WTC11 (cell line): ENCODE results near the gene OGFOD1. TPM values are rescaled to one million over a fixed set of nuclear protein-coding genes. Genes with fewer than 3 reads are reported as not detected.

Experiments
- ATAC-seq: fragments of 200-7000 bp; cut with Tn5 transposase; 2 replicates; pipeline ENCODE4 v1.10.0; 2021; ENCODE audit warnings: mild to moderate bottlenecking, moderate library complexity
- CTCF ChIA-PET: fragments of 300-600 bp; sonication (Branson Sonifier 250); formaldehyde crosslinking; loops from one replicate; lab custom pipeline; 2021; ENCODE audit warnings: antibody characterized with exemption; lab: Charles Lee
- POLR2A ChIA-PET: fragments of 350-600 bp; sonication (Branson Sonifier 250); formaldehyde crosslinking; loops from one replicate; lab custom pipeline; 2021; ENCODE audit warnings: antibody characterized with exemption; lab: Charles Lee
- DNase-seq: peaks from one replicate; pipeline ENCODE4 v3.0.0; 2021; ENCODE audit warnings: low spot score
- H3K27ac Mint-ChIP-seq: 2 replicates; pipeline ENCODE4 v1.8.0; 2021; ENCODE audit warnings: mixed read lengths
- H3K27me3 Mint-ChIP-seq: 2 replicates; pipeline ENCODE4 v1.8.0; 2021; ENCODE audit warnings: low read depth, mild to moderate bottlenecking, moderate library complexity, mixed read lengths
- H3K36me3 Mint-ChIP-seq: 2 replicates; pipeline ENCODE4 v1.8.0; 2021; ENCODE audit warnings: mixed read lengths
- H3K4me1 Mint-ChIP-seq: 2 replicates; pipeline ENCODE4 v1.8.0; 2022; ENCODE audit warnings: mixed read lengths
- H3K4me3 Mint-ChIP-seq: 2 replicates; pipeline ENCODE4 v1.8.0; 2021; ENCODE audit warnings: mild to moderate bottlenecking, moderate library complexity, mixed read lengths
- H3K9me3 Mint-ChIP-seq: 2 replicates; pipeline ENCODE4 v1.8.0; 2021; ENCODE audit warnings: mixed read lengths
- CDX4 ChIP-seq: fragments of 250-450 bp; sonication (Bioruptor Pico); IDR thresholded peaks from 2 replicates; pipeline ENCODE4 v1.9.0; 2021; ENCODE audit warnings: moderate library complexity, mild to moderate bottlenecking, inconsistent platforms, borderline replicate concordance
- CREB1 ChIP-seq: sonication (generic); formaldehyde crosslinking; IDR thresholded peaks from 2 replicates; pipeline ENCODE4 v1.8.0; 2023; ENCODE audit warnings: mild to moderate bottlenecking, missing genetic modification reagents
- E2F4 ChIP-seq: sonication (generic); formaldehyde crosslinking; IDR thresholded peaks from 2 replicates; pipeline ENCODE4 v1.8.1; 2022; ENCODE audit warnings: low read depth, mild to moderate bottlenecking, moderate library complexity, missing genetic modification reagents, borderline replicate concordance
- GABPB1 ChIP-seq: sonication (generic); formaldehyde crosslinking; IDR thresholded peaks from 2 replicates; pipeline ENCODE4 v1.8.1; 2023; ENCODE audit warnings: mild to moderate bottlenecking, missing genetic modification reagents
- GRHL2 ChIP-seq: fragments of 250-450 bp; sonication (Bioruptor Pico); IDR thresholded peaks from 2 replicates; pipeline ENCODE4 v1.8.0; 2022; ENCODE audit warnings: mild to moderate bottlenecking, moderate library complexity; ENCODE audit not compliant: insufficient replicate concordance, severe bottlenecking
- HMGA2 ChIP-seq: fragments of 250-450 bp; sonication (Bioruptor Pico); IDR thresholded peaks from 2 replicates; pipeline ENCODE4 v1.4.0; 2021; ENCODE audit warnings: mild to moderate bottlenecking, moderate library complexity
- IRF2 ChIP-seq: sonication (generic); formaldehyde crosslinking; IDR thresholded peaks from 2 replicates; pipeline ENCODE4 v1.8.0; 2022; ENCODE audit warnings: low read depth, missing genetic modification reagents, borderline replicate concordance
- KAT7 ChIP-seq: sonication (generic); formaldehyde crosslinking; IDR thresholded peaks from 2 replicates; pipeline ENCODE4 v1.8.1; 2023; ENCODE audit warnings: missing genetic modification reagents, mild to moderate bottlenecking, borderline replicate concordance
- MYBL2 ChIP-seq: sonication (generic); formaldehyde crosslinking; IDR thresholded peaks from 2 replicates; pipeline ENCODE4 v1.8.1; 2023; ENCODE audit warnings: mild to moderate bottlenecking, moderate library complexity, missing genetic modification reagents
- NFATC4 ChIP-seq: fragments of 250-450 bp; sonication (Bioruptor Pico); IDR thresholded peaks from 2 replicates; pipeline ENCODE4 v1.9.0; 2021; ENCODE audit warnings: mild to moderate bottlenecking
- NFE2L1 ChIP-seq: sonication (generic); formaldehyde crosslinking; IDR thresholded peaks from 2 replicates; pipeline ENCODE4 v1.8.1; 2023; ENCODE audit warnings: missing genetic modification reagents
- NFYB ChIP-seq: sonication (generic); formaldehyde crosslinking; conservative IDR thresholded peaks from 2 replicates; pipeline ENCODE4 v1.8.0; 2022; ENCODE audit warnings: low read depth, missing genetic modification reagents
- NR1H2 ChIP-seq: sonication (generic); formaldehyde crosslinking; IDR thresholded peaks from 2 replicates; pipeline ENCODE4 v1.9.0; 2021; ENCODE audit warnings: mild to moderate bottlenecking, moderate library complexity, missing genetic modification reagents
- NR2C2 ChIP-seq: sonication (generic); formaldehyde crosslinking; IDR thresholded peaks from 2 replicates; pipeline ENCODE4 v1.8.0; 2022; ENCODE audit warnings: mild to moderate bottlenecking, missing genetic modification reagents
- RELA ChIP-seq: sonication (generic); formaldehyde crosslinking; IDR thresholded peaks from 2 replicates; pipeline ENCODE4 v1.8.1; 2022; ENCODE audit warnings: missing genetic modification reagents, mild to moderate bottlenecking, borderline replicate concordance
- RORB ChIP-seq: fragments of 250-450 bp; sonication (Bioruptor Pico); IDR thresholded peaks from 2 replicates; pipeline ENCODE4 v1.9.0; 2021; ENCODE audit warnings: mild to moderate bottlenecking
- SMAD3 ChIP-seq: sonication (generic); formaldehyde crosslinking; IDR thresholded peaks from 2 replicates; pipeline ENCODE4 v1.8.0; 2022; ENCODE audit warnings: missing genetic modification reagents, mild to moderate bottlenecking, borderline replicate concordance
- SOX15 ChIP-seq: fragments of 250-450 bp; sonication (Bioruptor Pico); IDR thresholded peaks from 2 replicates; pipeline ENCODE4 v1.9.0; 2021; ENCODE audit warnings: mild to moderate bottlenecking
- TEAD4 ChIP-seq: sonication (generic); formaldehyde crosslinking; IDR thresholded peaks from 2 replicates; pipeline ENCODE4 v1.8.0; 2022; ENCODE audit warnings: mild to moderate bottlenecking, missing genetic modification reagents
- ZNF138 ChIP-seq: sonication (generic); formaldehyde crosslinking; conservative IDR thresholded peaks from 2 replicates; pipeline ENCODE4 v1.8.1; 2022; ENCODE audit warnings: mild to moderate bottlenecking, moderate library complexity, missing genetic modification reagents
- ZNF219 ChIP-seq: sonication (generic); formaldehyde crosslinking; IDR thresholded peaks from 2 replicates; pipeline ENCODE4 v1.8.0; 2023; ENCODE audit warnings: missing genetic modification reagents, mild to moderate bottlenecking, borderline replicate concordance
- ZNF263 ChIP-seq: sonication (generic); formaldehyde crosslinking; IDR thresholded peaks from 2 replicates; pipeline ENCODE4 v1.8.1; 2022; ENCODE audit warnings: low read depth, mild to moderate bottlenecking, moderate library complexity, missing genetic modification reagents
- total RNA-seq: library from RNA; stranded (reverse); gene quantifications from 3 replicates; pipeline ENCODE4 v1.2.3, GENCODE V29; 2021
- TF ChIP-seq, protein P1 (sequence below): sonication (generic); formaldehyde crosslinking; IDR thresholded peaks from 2 replicates; pipeline ENCODE4 v1.8.1; 2022; ENCODE audit warnings: low read depth, missing genetic modification reagents, borderline replicate concordance
- TF ChIP-seq, protein P2 (sequence below): fragments of 250-450 bp; sonication (Bioruptor Pico); conservative IDR thresholded peaks from 2 replicates; pipeline ENCODE4 v1.9.0; 2021; ENCODE audit warnings: mild to moderate bottlenecking
- TF ChIP-seq, protein P3 (sequence below): sonication (generic); formaldehyde crosslinking; IDR thresholded peaks from 2 replicates; pipeline ENCODE4 v1.8.1; 2023; ENCODE audit warnings: mild to moderate bottlenecking, missing genetic modification reagents
- TF ChIP-seq, protein P4 (sequence below): fragments of 250-450 bp; sonication (Bioruptor Pico); IDR thresholded peaks from 2 replicates; pipeline ENCODE4 v2.1.2; 2022; ENCODE audit warnings: mild to moderate bottlenecking, moderate library complexity

The OGFOD1 gene
- total RNA-seq, 1 experiment from 2014 or later = 50.5 TPM

DNA sequence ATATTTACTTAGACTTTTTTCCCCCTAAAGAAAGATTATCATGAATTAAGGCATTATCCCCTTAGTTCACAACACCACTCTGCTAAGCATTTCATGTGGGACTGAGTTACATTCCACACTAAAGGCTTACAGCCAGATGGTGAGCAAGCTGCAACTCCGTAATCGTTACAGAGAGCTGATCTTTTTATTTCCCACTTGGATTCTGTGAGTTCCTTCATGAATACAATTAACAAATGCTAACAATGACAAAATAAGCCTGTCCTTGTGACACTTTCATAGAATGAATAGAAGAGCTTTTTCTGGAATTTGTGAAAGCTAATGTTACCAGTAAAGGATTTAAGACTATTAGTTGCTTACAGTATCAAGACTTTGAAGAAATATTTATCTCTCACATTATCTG is 8.7 kb downstream of the OGFOD1 start:
- DNase-seq = no peak
- CTCF ChIA-PET = interaction anchor here (0.9 kb wide), 1 partner anchor 9 kb away, joined by 3 read pairs; the partner anchor contains the start of genes NUDT21 and OGFOD1
- ATAC-seq = no peak
- Mint-ChIP-seq H3K4me1 (no peaks in the 10 kb centered on the region), H3K4me3 (no peak overlapping the region), H3K9me3 (no peaks in the 10 kb centered on the region), H3K27me3 (no peaks in the 10 kb centered on the region), H3K27ac (no peak overlapping the region), H3K36me3 (peaks cover 73% of the 10 kb centered on the region)
- POLR2A ChIA-PET = no interaction called here
- no peak for TF ChIP-seq E2F4 (CRISPR knock-in tag)
- TF ChIP-seq ZNF263 (CRISPR knock-in tag) = no peak
- TF ChIP-seq, protein P1, sequence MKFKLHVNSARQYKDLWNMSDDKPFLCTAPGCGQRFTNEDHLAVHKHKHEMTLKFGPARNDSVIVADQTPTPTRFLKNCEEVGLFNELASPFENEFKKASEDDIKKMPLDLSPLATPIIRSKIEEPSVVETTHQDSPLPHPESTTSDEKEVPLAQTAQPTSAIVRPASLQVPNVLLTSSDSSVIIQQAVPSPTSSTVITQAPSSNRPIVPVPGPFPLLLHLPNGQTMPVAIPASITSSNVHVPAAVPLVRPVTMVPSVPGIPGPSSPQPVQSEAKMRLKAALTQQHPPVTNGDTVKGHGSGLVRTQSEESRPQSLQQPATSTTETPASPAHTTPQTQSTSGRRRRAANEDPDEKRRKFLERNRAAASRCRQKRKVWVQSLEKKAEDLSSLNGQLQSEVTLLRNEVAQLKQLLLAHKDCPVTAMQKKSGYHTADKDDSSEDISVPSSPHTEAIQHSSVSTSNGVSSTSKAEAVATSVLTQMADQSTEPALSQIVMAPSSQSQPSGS (CRISPR knock-in tag) = no peak
- TF ChIP-seq CDX4 (CRISPR knock-in tag) = no peak
- TF ChIP-seq RORB (CRISPR knock-in tag) = no peak
- no peak for TF ChIP-seq SOX15 (CRISPR knock-in tag)
- TF ChIP-seq ZNF219 (CRISPR knock-in tag) = no peak
- TF ChIP-seq IRF2 = no peak
- TF ChIP-seq, protein P2, sequence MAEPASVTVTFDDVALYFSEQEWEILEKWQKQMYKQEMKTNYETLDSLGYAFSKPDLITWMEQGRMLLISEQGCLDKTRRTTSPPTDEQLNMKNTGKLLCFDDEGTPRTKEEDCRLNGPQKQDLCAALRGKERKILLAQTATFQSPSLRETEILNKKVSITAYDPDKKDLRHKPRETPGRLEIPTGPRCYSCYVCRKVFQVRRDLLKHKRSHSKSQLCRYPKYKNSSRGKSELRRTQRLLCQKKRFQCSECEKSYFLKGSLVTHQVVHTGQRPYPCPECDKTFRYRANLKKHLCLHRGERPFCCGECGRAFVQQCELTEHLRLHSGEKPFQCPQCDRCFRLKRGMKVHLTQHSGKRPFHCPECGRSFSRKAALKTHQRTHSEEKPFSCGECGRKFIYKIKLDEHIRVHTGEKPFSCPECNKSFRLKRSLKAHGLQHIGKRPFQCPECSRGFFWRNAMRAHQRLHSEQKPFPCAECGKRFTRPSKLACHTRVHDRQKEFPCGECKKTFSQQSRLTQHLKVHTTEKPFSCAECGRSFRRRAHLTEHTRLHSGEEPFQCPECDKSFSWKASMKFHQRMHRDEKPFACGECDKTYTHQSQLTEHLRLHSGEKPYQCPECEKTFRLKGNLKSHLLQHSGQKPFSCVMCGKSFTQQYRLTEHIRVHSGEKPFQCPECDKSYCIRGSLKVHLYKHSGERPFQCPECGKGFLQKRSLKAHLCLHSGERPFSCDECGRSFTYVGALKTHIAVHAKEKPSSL (CRISPR knock-in tag) = no peak
- TF ChIP-seq HMGA2 = no peak
- TF ChIP-seq GRHL2 (CRISPR knock-in tag) = no peak
- TF ChIP-seq ZNF138 (CRISPR knock-in tag) = no peak
- TF ChIP-seq, protein P3, sequence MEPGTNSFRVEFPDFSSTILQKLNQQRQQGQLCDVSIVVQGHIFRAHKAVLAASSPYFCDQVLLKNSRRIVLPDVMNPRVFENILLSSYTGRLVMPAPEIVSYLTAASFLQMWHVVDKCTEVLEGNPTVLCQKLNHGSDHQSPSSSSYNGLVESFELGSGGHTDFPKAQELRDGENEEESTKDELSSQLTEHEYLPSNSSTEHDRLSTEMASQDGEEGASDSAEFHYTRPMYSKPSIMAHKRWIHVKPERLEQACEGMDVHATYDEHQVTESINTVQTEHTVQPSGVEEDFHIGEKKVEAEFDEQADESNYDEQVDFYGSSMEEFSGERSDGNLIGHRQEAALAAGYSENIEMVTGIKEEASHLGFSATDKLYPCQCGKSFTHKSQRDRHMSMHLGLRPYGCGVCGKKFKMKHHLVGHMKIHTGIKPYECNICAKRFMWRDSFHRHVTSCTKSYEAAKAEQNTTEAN = no peak
- no peak for TF ChIP-seq SMAD3 (CRISPR knock-in tag)
- TF ChIP-seq NFATC4 (CRISPR knock-in tag) = no peak

- POLR2A ChIA-PET = no interaction called here
- ATAC-seq = no peak
- Mint-ChIP-seq H3K4me3 (no peak overlapping the region), H3K4me1 (no peaks in the 10 kb centered on the region)
- no peak for TF ChIP-seq GRHL2 (CRISPR knock-in tag)
- TF ChIP-seq MYBL2 (CRISPR knock-in tag) = no peak
- no peak for TF ChIP-seq HMGA2
- no peak for TF ChIP-seq NFE2L1 (CRISPR knock-in tag)
- TF ChIP-seq NFYB (CRISPR knock-in tag) = no peak
- no peak for TF ChIP-seq NR2C2
- TF ChIP-seq NR1H2 (CRISPR knock-in tag) = no peak
- no peak for TF ChIP-seq GABPB1 (CRISPR knock-in tag)
- TF ChIP-seq CREB1 = no peak
- no peak for TF ChIP-seq RELA
- TF ChIP-seq, protein P4, sequence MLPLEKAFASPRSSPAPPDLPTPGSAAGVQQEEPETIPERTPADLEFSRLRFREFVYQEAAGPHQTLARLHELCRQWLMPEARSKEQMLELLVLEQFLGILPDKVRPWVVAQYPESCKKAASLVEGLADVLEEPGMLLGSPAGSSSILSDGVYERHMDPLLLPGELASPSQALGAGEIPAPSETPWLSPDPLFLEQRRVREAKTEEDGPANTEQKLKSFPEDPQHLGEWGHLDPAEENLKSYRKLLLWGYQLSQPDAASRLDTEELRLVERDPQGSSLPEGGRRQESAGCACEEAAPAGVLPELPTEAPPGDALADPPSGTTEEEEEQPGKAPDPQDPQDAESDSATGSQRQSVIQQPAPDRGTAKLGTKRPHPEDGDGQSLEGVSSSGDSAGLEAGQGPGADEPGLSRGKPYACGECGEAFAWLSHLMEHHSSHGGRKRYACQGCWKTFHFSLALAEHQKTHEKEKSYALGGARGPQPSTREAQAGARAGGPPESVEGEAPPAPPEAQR = no peak
- TF ChIP-seq ZNF263 (CRISPR knock-in tag) = no peak
- TF ChIP-seq KAT7 (CRISPR knock-in tag) = no peak
- no peak for TF ChIP-seq TEAD4 (CRISPR knock-in tag)
- TF ChIP-seq ZNF219 (CRISPR knock-in tag) = no peak
- TF ChIP-seq, all 79 proteins: peak for 0
- Mint-ChIP-seq H3K27me3 (no peaks in the 10 kb centered on the region), H3K36me3 (peaks cover 73% of the 10 kb centered on the region), H3K9me3 (no peaks in the 10 kb centered on the region), H3K27ac (no peak overlapping the region)
- CTCF ChIA-PET = no interaction called here
- DNase-seq = no peak
These were observed 10.9 kb downstream of the OGFOD1 start for GRCh38 chr16:56462064-56462796.
